Measurements from ENCODE around the gene MCF2L. TPM values are rescaled to one million over a fixed set of nuclear protein-coding genes. Genes with fewer than 3 reads are reported as not detected.

MCF2L gene
- total RNA-seq, 1 donor from 2014 or later: 12.3 TPM

DNA sequence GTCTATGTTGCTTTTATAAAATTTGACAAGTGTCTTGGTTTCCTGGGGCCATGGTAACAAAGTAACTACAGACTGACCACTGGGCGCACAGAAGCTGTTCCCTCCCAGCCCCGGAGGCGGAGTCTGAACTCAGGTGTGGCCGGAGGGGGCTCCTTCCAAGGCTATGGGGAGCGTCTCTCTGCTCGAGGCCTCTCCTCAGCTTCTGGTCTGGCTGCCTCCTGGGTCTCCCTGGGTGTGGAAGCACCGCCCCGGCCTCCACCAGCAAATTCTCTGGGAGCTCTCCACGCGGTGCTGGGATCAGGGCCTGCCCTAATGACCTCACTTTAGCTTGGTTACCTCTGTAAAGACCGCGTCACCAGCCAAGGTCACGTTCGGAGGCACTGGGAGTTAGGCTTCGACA is 90.9 kb downstream of the MCF2L start:
- no peaks in the 10 kb centered on the region for H3K36me3 ChIP-seq (ENCODE audit: control insufficient read depth, insufficient read depth, low read length)
- H3K27me3 ChIP-seq (ENCODE audit: control insufficient read depth, insufficient read depth, low read length): no peaks in the 10 kb centered on the region
- H3K4me3 ChIP-seq (ENCODE audit: low read depth, low read length): no peak overlapping the region
- TF ChIP-seq, protein P1, sequence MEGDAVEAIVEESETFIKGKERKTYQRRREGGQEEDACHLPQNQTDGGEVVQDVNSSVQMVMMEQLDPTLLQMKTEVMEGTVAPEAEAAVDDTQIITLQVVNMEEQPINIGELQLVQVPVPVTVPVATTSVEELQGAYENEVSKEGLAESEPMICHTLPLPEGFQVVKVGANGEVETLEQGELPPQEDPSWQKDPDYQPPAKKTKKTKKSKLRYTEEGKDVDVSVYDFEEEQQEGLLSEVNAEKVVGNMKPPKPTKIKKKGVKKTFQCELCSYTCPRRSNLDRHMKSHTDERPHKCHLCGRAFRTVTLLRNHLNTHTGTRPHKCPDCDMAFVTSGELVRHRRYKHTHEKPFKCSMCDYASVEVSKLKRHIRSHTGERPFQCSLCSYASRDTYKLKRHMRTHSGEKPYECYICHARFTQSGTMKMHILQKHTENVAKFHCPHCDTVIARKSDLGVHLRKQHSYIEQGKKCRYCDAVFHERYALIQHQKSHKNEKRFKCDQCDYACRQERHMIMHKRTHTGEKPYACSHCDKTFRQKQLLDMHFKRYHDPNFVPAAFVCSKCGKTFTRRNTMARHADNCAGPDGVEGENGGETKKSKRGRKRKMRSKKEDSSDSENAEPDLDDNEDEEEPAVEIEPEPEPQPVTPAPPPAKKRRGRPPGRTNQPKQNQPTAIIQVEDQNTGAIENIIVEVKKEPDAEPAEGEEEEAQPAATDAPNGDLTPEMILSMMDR (IDR thresholded peaks at IDR 0.05; ENCODE audit: insufficient read depth, low read length, poor library complexity, severe bottlenecking): no peak
- DNase-seq (ENCODE audit: low read depth): no peak

DNA sequence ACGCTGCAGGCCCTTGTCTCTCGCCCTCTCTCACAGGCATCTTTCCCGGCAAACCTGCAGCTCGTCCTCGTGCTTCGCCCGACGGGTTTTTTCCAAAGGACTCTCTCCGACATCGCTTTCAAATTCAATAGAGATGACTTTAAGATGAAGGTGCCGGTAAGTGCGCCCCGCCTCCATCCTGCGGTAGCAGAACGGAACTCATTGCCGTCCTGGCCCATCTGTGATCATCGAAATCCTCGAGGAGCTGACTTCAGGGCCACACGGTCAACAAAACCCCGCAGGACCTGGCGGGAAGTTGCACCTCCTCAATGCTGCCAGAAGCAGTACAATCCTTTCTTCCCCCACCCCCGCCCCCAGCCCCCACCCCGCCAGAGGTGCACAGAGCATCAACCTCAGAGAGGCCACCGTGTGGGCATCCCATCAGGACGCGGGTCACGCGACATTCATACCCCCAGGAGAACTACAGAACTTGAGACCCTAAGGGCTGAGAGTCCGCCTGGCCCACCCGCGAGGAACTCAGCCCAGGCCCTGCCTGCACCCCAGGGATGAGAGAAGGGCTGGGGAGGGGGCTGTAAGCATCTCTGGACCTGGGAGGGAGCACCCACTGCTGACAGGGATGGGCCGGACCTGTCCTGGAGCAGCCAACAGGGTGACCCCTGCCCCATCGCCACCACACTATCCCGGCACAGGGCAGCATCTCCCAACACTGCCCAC is 91.7 kb downstream of the MCF2L start:
- Histone ChIP-seq H3K4me3 (ENCODE audit: low read depth, low read length) (no peak overlapping the region), H3K27me3 (ENCODE audit: control insufficient read depth, insufficient read depth, low read length) (no peaks in the 10 kb centered on the region), H3K36me3 (ENCODE audit: control insufficient read depth, insufficient read depth, low read length) (no peaks in the 10 kb centered on the region)
- DNase-seq (ENCODE audit: low read depth): no peak
- TF ChIP-seq, protein P1 (IDR thresholded peaks at IDR 0.05; ENCODE audit: insufficient read depth, low read length, poor library complexity, severe bottlenecking): no peak

DNA sequence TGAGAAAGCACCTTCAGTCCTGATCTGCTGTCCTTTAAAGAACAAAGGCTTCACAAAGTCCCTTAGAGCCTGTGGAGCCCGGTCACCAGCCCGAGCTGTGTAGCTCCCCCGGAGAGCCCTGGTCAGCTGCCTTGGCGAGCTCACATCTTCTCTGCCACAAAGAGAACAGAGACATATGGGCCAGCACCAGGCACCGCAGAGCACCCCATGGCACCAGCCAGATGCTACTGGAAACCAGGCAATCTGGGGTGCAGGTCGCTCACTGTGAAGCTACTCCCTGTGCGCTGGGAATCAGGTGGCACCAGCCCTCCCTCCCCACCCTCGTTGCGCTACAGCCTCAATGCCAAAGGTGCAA is 92.2 kb downstream of the MCF2L start:
- H3K36me3 ChIP-seq (ENCODE audit: control insufficient read depth, insufficient read depth, low read length): no peaks in the 10 kb centered on the region
- TF ChIP-seq, protein P1 (IDR thresholded peaks at IDR 0.05; ENCODE audit: insufficient read depth, low read length, poor library complexity, severe bottlenecking): no peak
- DNase-seq (ENCODE audit: low read depth): no peak
- no peak overlapping the region for H3K4me3 ChIP-seq (ENCODE audit: low read depth, low read length)
- no peaks in the 10 kb centered on the region for H3K27me3 ChIP-seq (ENCODE audit: control insufficient read depth, insufficient read depth, low read length)

DNA sequence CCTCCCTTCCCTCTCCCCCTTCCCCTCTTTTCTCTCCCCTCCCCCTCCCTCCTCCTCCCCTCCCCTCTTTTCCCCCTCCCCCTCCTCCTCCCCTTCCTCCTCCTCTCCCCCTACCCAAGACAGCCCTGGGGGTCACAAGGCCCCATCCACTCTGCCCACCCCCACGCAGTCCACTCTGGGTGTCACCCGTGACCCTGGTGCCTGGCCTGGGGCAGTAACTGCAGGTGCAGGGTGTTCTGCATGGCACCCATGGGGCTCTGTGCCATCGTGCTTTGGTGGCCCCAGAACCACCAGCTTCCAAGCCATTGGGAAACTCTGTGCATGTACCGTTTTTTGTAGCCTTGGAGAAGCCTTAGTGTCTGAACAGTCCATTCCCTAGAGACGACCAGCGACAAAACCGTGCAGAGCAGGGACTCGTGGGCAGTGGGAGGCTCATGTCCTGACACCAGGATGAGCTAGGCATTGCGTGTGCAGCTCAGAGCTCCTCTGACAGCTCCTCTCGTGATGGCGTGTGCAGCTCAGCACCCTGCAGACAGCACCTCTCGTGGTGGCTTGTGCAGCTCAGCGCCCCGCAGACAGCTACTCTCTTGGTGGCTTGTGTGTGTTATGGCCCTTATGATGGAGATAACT is 92.9 kb downstream of the MCF2L start:
- Histone ChIP-seq H3K27me3 (ENCODE audit: control insufficient read depth, insufficient read depth, low read length) (no peaks in the 10 kb centered on the region), H3K4me3 (ENCODE audit: low read depth, low read length) (no peak overlapping the region), H3K36me3 (ENCODE audit: control insufficient read depth, insufficient read depth, low read length) (no peaks in the 10 kb centered on the region)
- TF ChIP-seq, protein P1 (IDR thresholded peaks at IDR 0.05; ENCODE audit: insufficient read depth, low read length, poor library complexity, severe bottlenecking): no peak
- no peak for DNase-seq (ENCODE audit: low read depth)

DNA sequence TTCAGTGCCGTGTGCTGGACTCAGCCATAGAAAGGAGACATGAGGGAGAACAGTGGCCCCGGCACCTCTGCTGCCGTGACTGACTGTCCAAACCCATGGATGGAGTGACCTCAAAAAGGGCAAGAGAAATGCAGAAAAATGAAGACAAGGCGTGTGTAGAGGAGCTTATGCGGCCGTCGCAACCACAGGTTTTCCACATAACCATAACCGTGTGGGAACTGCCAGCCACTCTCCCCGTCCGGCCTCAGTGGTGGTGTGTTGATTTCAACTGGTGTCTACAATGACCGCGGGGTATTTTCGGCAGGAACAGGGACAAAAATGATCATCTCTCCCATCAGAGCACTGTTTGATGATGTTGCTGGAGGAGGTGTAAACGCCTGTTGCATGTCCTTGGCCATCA is 93.7 kb downstream of the MCF2L start:
- no peaks in the 10 kb centered on the region for H3K36me3 ChIP-seq (ENCODE audit: control insufficient read depth, insufficient read depth, low read length)
- no peak overlapping the region for H3K4me3 ChIP-seq (ENCODE audit: low read depth, low read length)
- H3K27me3 ChIP-seq (ENCODE audit: control insufficient read depth, insufficient read depth, low read length): no peaks in the 10 kb centered on the region
- no peak for DNase-seq (ENCODE audit: low read depth)
- TF ChIP-seq, protein P1 (IDR thresholded peaks at IDR 0.05; ENCODE audit: insufficient read depth, low read length, poor library complexity, severe bottlenecking): no peak

DNA sequence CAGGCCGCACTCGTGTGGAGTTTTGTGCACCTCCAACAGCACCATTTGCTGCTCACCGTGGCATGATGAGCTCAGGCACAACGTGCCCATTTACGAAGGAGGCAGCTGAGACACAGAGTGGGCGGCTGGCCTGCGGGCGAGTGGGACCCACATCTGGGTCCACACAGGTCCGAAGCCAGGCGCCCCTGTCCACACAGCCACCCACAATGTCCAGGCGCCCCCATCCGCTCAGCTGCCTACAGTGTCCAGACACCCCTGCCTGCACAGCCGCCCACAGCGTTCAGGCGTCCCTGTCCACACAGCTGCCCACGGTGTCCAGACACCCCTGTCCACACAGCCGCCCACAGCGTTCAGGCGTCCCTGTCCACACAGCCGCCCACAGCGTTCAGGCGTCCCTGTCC is 94.1 kb downstream of the MCF2L start:
- Histone ChIP-seq H3K36me3 (ENCODE audit: control insufficient read depth, insufficient read depth, low read length) (no peaks in the 10 kb centered on the region), H3K4me3 (ENCODE audit: low read depth, low read length) (no peak overlapping the region), H3K27me3 (ENCODE audit: control insufficient read depth, insufficient read depth, low read length) (no peaks in the 10 kb centered on the region)
- no peak for DNase-seq (ENCODE audit: low read depth)
- TF ChIP-seq, protein P1 (IDR thresholded peaks at IDR 0.05; ENCODE audit: insufficient read depth, low read length, poor library complexity, severe bottlenecking): no peak
